HepG2 (cell line): Measurements from ENCODE around the gene CHN2. TPM values are rescaled to one million over a fixed set of nuclear protein-coding genes. Genes with fewer than 3 reads are reported as not detected.

ENCODE experiments used
- AHDC1 ChIP-seq: sonication (generic); formaldehyde crosslinking; IDR thresholded peaks from 2 replicates; pipeline ENCODE4 v1.5.1; 2020; ENCODE audit warnings: mild to moderate bottlenecking, missing genetic modification reagents, borderline replicate concordance
- CCDC6 ChIP-seq: sonication (generic); formaldehyde crosslinking; IDR thresholded peaks from 2 replicates; pipeline ENCODE4 v1.8.1; 2022; ENCODE audit warnings: mild to moderate bottlenecking, missing genetic modification reagents, moderate library complexity
- ISL2 ChIP-seq: sonication (generic); formaldehyde crosslinking; IDR thresholded peaks from 2 replicates; pipeline ENCODE4 v1.5.0; 2020; ENCODE audit warnings: missing genetic modification reagents
- KDM5B ChIP-seq: sonication (generic); formaldehyde crosslinking; IDR thresholded peaks from 2 replicates; pipeline ENCODE4 v1.4.0; 2020; ENCODE audit warnings: missing genetic modification reagents, mild to moderate bottlenecking, borderline replicate concordance
- PAF1 ChIP-seq: IDR thresholded peaks from 2 replicates; pipeline ENCODE4 v1.6.1; 2016; ENCODE audit warnings: missing genetic modification reagents, missing compliant biosample characterization
- SP5 ChIP-seq: IDR thresholded peaks from 2 replicates; pipeline ENCODE4 v1.6.1; 2016; ENCODE audit warnings: low read depth, borderline replicate concordance
- ZFP1 ChIP-seq: IDR thresholded peaks from 2 replicates; pipeline ENCODE4 v1.6.1; 2016
- ZFP91 ChIP-seq: sonication (generic); formaldehyde crosslinking; IDR thresholded peaks from 2 replicates; pipeline ENCODE4 v1.9.0; 2022; ENCODE audit warnings: missing genetic modification reagents, mild to moderate bottlenecking, borderline replicate concordance
- ZNF207 ChIP-seq: fragments of 450-650 bp; IDR thresholded peaks from 2 replicates; pipeline ENCODE4 v1.6.1; 2016; ENCODE audit warnings: antibody characterized with exemption, borderline replicate concordance
- ZNF224 ChIP-seq: sonication (generic); formaldehyde crosslinking; IDR thresholded peaks from 2 replicates; pipeline ENCODE4 v1.5.0; 2020; ENCODE audit warnings: mild to moderate bottlenecking, missing genetic modification reagents
- ZNF543 ChIP-seq: sonication (generic); formaldehyde crosslinking; IDR thresholded peaks from 2 replicates; pipeline ENCODE4 v1.4.0; 2020; ENCODE audit warnings: mild to moderate bottlenecking, missing genetic modification reagents
- ZNF546 ChIP-seq: sonication (generic); formaldehyde crosslinking; conservative IDR thresholded peaks from 2 replicates; pipeline ENCODE4 v1.8.1; 2023; ENCODE audit warnings: mild to moderate bottlenecking, missing genetic modification reagents
- ZNF563 ChIP-seq: sonication (generic); formaldehyde crosslinking; IDR thresholded peaks from 2 replicates; pipeline ENCODE4 v1.8.0; 2022; ENCODE audit warnings: mild to moderate bottlenecking, moderate library complexity, missing genetic modification reagents
- ZNF609 ChIP-seq: sonication (generic); formaldehyde crosslinking; IDR thresholded peaks from 2 replicates; pipeline ENCODE4 v1.4.0; 2020; ENCODE audit warnings: mild to moderate bottlenecking, missing genetic modification reagents, borderline replicate concordance
- ZNF614 ChIP-seq: IDR thresholded peaks from 2 replicates; pipeline ENCODE4 v1.6.1; 2018; ENCODE audit warnings: missing biosample characterization, missing genetic modification reagents, inconsistent platforms, borderline replicate concordance
- ZNF704 ChIP-seq: sonication (generic); formaldehyde crosslinking; IDR thresholded peaks from 2 replicates; pipeline ENCODE4 v1.8.1; 2023; ENCODE audit warnings: mild to moderate bottlenecking, inconsistent platforms, moderate library complexity, missing genetic modification reagents, borderline replicate concordance
- ZNF775 ChIP-seq: sonication (generic); formaldehyde crosslinking; IDR thresholded peaks from 2 replicates; pipeline ENCODE4 v1.4.0; 2020; ENCODE audit warnings: missing genetic modification reagents, mild to moderate bottlenecking, moderate library complexity, borderline replicate concordance
- polyA plus RNA-seq, 8 experiments: library from polyadenylated mRNA; depleted of rRNA in 3 of 8; stranded (reverse) in 7 of 8; unstranded in 1 of 8; fragments of >200 nt; fragmentation: Illumina TruSeq in 4 of 8; extraction: Trizol in 4 of 8; gene quantifications; 2 replicates each; pipeline versions ENCODE4 v1.2.1 to v1.2.3, GENCODE V29; 2011 to 2016; ENCODE audit warnings: low read depth in 4 of 8, missing spikeins in 1 of 8, mixed read lengths in 1 of 8; ENCODE audit not compliant: insufficient read depth in 1 of 8
- total RNA-seq, 5 experiments: library from RNA; depleted of rRNA; stranded (reverse); fragments of >200 nt; fragmentation: Illumina TruSeq; extraction: Trizol; gene quantifications; 2 replicates each; pipeline ENCODE4 v1.2.3, GENCODE V29; 2016; ENCODE audit warnings: low read depth in 1 of 5

The CHN2 gene
- total and polyA plus RNA-seq, 2 of the 13 experiments (the other 11 are each of a cell fraction or from before 2014, with no cell fraction given), result 23.5 to 30.5 TPM

- 0 out of 2 replicates have a peak, but pooled peaks have one; percentile 28 for TF ChIP-seq ZNF543
- TF ChIP-seq SP5 (CRISPR knock-in tag), result no peak
- TF ChIP-seq ZNF224, result no peak
- TF ChIP-seq ZNF546, result no peak
- peak; percentile 50; the same call in 1 of the 2 replicates for TF ChIP-seq ISL2
- TF ChIP-seq KDM5B (CRISPR knock-in tag), result 0 out of 2 replicates have a peak, but pooled peaks have one; percentile 53
- no peak for TF ChIP-seq ZFP91
- TF ChIP-seq ZNF775 (CRISPR knock-in tag), result peak; percentile 95
- TF ChIP-seq ZNF563, result no peak
- peak; percentile 45; the same call in 1 of the 2 replicates for TF ChIP-seq AHDC1
- TF ChIP-seq ZNF609, result peak; percentile 40; the same call in 1 of the 2 replicates
- TF ChIP-seq ZNF614, result peak; percentile 50; the same call in 1 of the 2 replicates
- no peak for TF ChIP-seq PAF1 (CRISPR knock-in tag)
- TF ChIP-seq CCDC6, result no peak
- no peak for TF ChIP-seq ZNF207
- 0 out of 2 replicates have a peak, but pooled peaks have one; percentile 48 for TF ChIP-seq ZNF704 (CRISPR knock-in tag)
- TF ChIP-seq ZFP1 (CRISPR knock-in tag), result 0 out of 2 replicates have a peak, but pooled peaks have one; percentile 35
These were observed 211.3 kb downstream of the CHN2 start (continued) for GRCh38 chr7:29405891-29406290.
